Activated B cell treated with CpG ODN at 0.5 μM for 24 hours (primary cell): ENCODE results near the gene PDCD4. TPM values are rescaled to one million over a fixed set of nuclear protein-coding genes. Genes with fewer than 3 reads are reported as not detected.

Experiments
- ATAC-seq: fragments of 200-7000 bp; cut with Tn5 transposase; one replicate; pipeline ENCODE4 v1.10.0; 2021; ENCODE audit warnings: low read depth, mild to moderate bottlenecking, moderate library complexity
- CTCF ChIA-PET: fragments of 350-600 bp; sonication (Branson Sonifier 250); formaldehyde crosslinking; loops from one replicate; lab custom pipeline; 2021; ENCODE audit warnings: antibody characterized with exemption; lab: Charles Lee
- POLR2A ChIA-PET: fragments of 350-600 bp; sonication (Branson Sonifier 250); formaldehyde crosslinking; loops from one replicate; lab custom pipeline; 2021; ENCODE audit warnings: antibody characterized with exemption; lab: Charles Lee
- DNase-seq: peaks from one replicate; pipeline ENCODE4 v3.0.0; 2022
- H3K27ac Mint-ChIP-seq: one replicate; pipeline ENCODE4 v1.8.0; 2020; ENCODE audit warnings: mixed read lengths
- H3K27me3 Mint-ChIP-seq: one replicate; pipeline ENCODE4 v1.8.0; 2021; ENCODE audit warnings: mixed read lengths
- H3K36me3 Mint-ChIP-seq: one replicate; pipeline ENCODE4 v1.8.0; 2021; ENCODE audit warnings: low read depth, mixed read lengths
- H3K4me1 Mint-ChIP-seq: one replicate; pipeline ENCODE4 v1.8.0; 2021; ENCODE audit warnings: mixed read lengths
- H3K4me3 Mint-ChIP-seq: one replicate; pipeline ENCODE4 v1.8.0; 2020; ENCODE audit warnings: mild to moderate bottlenecking, mixed read lengths
- H3K9me3 Mint-ChIP-seq: one replicate; pipeline ENCODE4 v1.8.0; 2020; ENCODE audit warnings: mixed read lengths
- intact Hi-C: fragments of 100-400 bp; cut with micrococcal nuclease; formaldehyde crosslinking; loops from one replicate; pipeline ENCODE4 v1.15.1; 2024
- total RNA-seq: library from RNA; stranded (reverse); gene quantifications from 2 replicates; pipeline ENCODE4 v1.2.3, GENCODE V29; 2022
- TF ChIP-seq, protein P1 (sequence below): fragments of 200-600 bp; IDR thresholded peaks from one replicate; pipeline ENCODE4 v1.8.0; 2022; ENCODE audit warnings: antibody characterized with exemption, mild to moderate bottlenecking

PDCD4 gene
- total RNA-seq, 1 donor from 2014 or later = 143 TPM

DNA sequence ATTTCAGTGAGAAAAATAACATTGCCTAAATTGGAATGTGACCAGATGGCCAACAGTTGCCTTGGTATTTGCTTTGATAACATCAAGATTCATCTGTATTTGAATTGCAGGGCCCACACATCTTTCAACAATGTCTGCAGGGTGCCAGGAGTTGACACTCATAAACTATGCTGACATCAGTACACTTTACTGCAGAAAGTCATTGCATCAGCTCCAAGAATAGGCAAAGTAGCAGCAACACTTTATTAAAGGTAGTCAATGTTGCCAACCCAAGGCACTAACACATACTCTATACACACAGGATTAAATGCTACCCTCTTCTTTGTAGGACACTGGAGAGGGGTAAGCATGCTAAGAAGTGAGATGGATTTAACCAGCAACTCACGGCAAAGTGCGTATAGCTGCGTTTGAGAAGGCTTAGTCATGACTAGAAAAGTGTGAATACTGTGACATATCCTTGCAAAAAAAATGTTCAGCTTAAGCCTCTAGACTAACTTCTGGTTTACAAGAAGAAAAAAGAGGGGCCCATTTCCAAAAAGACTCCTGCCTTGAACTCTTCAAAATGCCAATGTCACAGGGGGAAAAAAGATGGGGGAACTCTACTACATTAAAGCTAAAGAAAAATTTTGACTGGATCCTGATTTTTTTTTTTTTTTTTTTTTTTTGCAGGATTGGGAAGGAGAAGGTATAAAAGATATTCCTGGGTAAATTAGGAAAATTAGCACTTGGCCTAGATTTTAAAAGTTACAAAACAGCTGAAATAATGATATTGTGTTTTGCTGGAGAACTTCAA is 45.0 kb downstream of the PDCD4 start:
- Mint-ChIP-seq H3K36me3 (peaks cover 29% of the 10 kb centered on the region), H3K4me1 (peaks cover 37% of the 10 kb centered on the region), H3K9me3 (no peaks in the 10 kb centered on the region), H3K27ac (no peak overlapping the region), H3K27me3 (no peaks in the 10 kb centered on the region), H3K4me3 (no peak overlapping the region)
- ChIA-PET POLR2A (interaction anchor here (0.6 to 2.6 kb wide), 5 partner anchors 12 to 621 kb away, joined by 6 to 17 read pairs (median 10); no protein-coding TSS in a partner anchor), CTCF (no interaction called here)
- no peak for ATAC-seq
- no peak for DNase-seq
- TF ChIP-seq, protein P1, sequence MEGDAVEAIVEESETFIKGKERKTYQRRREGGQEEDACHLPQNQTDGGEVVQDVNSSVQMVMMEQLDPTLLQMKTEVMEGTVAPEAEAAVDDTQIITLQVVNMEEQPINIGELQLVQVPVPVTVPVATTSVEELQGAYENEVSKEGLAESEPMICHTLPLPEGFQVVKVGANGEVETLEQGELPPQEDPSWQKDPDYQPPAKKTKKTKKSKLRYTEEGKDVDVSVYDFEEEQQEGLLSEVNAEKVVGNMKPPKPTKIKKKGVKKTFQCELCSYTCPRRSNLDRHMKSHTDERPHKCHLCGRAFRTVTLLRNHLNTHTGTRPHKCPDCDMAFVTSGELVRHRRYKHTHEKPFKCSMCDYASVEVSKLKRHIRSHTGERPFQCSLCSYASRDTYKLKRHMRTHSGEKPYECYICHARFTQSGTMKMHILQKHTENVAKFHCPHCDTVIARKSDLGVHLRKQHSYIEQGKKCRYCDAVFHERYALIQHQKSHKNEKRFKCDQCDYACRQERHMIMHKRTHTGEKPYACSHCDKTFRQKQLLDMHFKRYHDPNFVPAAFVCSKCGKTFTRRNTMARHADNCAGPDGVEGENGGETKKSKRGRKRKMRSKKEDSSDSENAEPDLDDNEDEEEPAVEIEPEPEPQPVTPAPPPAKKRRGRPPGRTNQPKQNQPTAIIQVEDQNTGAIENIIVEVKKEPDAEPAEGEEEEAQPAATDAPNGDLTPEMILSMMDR = no peak
- intact Hi-C loops = no loop called here

DNA sequence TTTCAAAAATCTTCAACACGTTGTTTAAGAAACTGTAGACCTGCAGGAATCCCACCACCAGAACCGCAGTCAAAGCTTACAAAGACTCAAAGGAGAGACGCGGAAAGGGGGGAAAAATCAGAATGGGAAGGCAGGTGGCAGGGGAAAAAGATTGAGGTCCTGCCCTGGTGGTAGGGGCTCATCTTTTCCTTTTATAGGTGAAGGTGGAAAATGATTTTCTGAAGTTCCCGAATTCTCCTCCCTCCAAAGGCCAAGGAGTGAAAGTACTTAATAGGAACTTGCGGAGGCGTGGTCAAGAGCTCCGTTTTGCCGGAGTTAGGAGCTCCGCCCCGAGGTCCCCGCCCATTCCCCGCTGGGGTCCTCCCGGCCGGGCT is 46.5 kb downstream of the PDCD4 start:
- ATAC-seq (no peak), DNase-seq (no peak)
- ChIA-PET POLR2A (interaction anchor here (0.6 to 2.9 kb wide), 17 partner anchors 10 to 613 kb away, joined by 3 to 27 read pairs (median 5); partner anchors contain the start of genes PDCD4 and SMNDC1), CTCF (interaction anchor here (0.6 to 1.5 kb wide), 3 partner anchors 27 to 793 kb away, joined by 3 to 5 read pairs (median 3); no protein-coding TSS in a partner anchor)
- Mint-ChIP-seq H3K9me3 (no peaks in the 10 kb centered on the region), H3K36me3 (peaks cover 25% of the 10 kb centered on the region), H3K4me1 (peaks cover 45% of the 10 kb centered on the region), H3K4me3 (peak overlapping the region; percentile 99), H3K27me3 (no peaks in the 10 kb centered on the region), H3K27ac (peak overlapping the region; percentile 99)
- intact Hi-C loops = loop anchor here (1.0 to 2.0 kb wide), 6 partner anchors 115 to 995 kb away; partner anchors contain the start of genes DUSP5, SMC3 and XPNPEP1
- TF ChIP-seq, protein P1 = no peak

DNA sequence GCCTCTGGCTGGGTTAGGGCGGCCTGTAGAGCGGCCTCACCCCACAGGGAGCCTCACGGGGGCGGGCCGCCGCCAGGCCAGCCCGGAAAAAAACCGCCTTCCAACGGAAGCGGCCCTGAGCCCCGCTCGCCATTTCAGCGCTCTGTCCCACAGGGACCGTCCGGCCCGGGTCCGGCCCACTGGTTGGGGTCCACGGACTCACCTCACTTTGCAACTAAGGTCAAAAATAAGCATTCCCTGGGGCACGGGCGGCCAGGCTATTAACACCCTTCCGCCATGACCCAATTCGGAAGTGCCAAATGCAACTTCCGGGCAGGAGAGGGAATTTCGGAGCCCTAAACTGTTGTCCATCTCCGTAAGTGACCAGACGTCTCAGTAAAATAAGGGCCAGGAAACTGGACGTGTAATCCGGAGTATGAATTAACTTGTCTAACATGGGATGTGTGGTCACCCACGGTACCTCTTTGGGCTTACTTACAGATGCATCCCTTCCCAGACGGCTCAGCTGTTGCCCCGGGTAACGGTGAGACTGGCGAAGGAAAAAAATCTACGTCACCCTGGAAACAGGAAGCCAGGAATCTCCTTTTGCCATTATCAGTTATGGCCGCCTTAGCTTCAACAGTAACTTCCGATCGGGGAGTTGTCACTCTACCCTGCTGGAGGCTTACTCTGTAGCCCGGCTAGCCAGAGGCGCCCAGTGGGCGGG is 47.1 kb downstream of the PDCD4 start, which contains the start of gene BBIP1:
Gene BBIP1 (minus strand): TSS at position 538 of the 706 bp plus-strand sequence. CDS start 1,023 bp downstream, outside the sequence.
- peaks cover 25% of the 10 kb centered on the region for H3K36me3 Mint-ChIP-seq
- POLR2A ChIA-PET = interaction anchor here (0.6 to 2.9 kb wide), 41 partner anchors 8 to 1528 kb away, joined by 3 to 27 read pairs (median 4); partner anchors contain the start of genes PDCD4, SMNDC1, VTI1A and ZDHHC6

DNA sequence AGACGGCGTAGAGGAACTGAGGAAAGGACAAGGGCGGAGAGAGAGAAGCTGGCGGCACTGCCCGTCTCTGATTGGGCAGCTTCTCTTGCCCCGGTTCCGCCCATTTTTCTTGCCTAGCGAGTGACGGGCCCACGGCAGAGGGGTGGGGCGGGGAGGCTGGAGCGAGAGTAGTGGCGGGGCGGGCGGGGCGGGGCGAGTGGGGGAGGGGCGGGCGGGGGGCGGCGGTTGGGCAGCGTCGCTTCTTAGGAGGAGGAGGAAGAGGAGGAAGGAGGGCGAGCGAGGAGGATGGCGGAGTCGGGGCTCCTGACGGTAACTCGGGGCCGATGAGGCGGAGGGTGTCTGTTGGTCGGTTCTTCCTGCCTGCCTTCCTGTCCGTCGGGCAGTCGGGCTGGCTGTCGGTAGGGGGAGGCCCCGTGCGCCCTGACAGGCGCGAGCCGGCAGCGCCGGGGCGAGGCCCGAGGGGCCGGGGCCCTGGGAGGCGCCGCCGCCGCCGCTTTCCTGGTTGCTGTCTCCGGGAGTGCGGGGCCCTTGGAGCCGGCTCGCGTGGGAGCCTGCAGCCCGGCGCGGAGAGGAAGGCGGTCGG is 47.7 kb downstream of the PDCD4 start, which contains the start of gene SHOC2:
Gene SHOC2 (plus strand): TSS at position 256 of the 583 bp plus-strand sequence. CDS start 44,755 bp downstream, outside the sequence.
- Mint-ChIP-seq H3K27me3 (no peaks in the 10 kb centered on the region), H3K36me3 (peaks cover 29% of the 10 kb centered on the region), H3K4me3 (peak within 1 kb of the TSS; percentile 99), H3K27ac (peak within 1 kb of the TSS; percentile 99), H3K9me3 (no peaks in the 10 kb centered on the region), H3K4me1 (peaks cover 56% of the 10 kb centered on the region)
- TF ChIP-seq, protein P1 = no peak
- ChIA-PET POLR2A (interaction anchor here (0.6 to 2.9 kb wide), 36 partner anchors 9 to 1528 kb away, joined by 3 to 27 read pairs (median 5); partner anchors contain the start of genes PDCD4, SMNDC1, VTI1A and ZDHHC6), CTCF (interaction anchor here (1.5 kb wide), 1 partner anchor 115 kb away, joined by 5 read pairs; no protein-coding TSS in a partner anchor)
- DNase-seq = peak; percentile 86
- intact Hi-C loops = loop anchor here (1.0 to 2.0 kb wide), 9 partner anchors 47 to 997 kb away; partner anchors contain the start of genes DUSP5, SMC3 and XPNPEP1
- ATAC-seq = peak; percentile 23

More for the DNA sequence above, 47.1 kb downstream of the PDCD4 start, which contains the start of gene BBIP1:
- DNase-seq (peak; percentile 89), ATAC-seq (peak; percentile 84)
- Mint-ChIP-seq H3K4me3 (peak within 1 kb of the TSS; percentile 99), H3K9me3 (no peaks in the 10 kb centered on the region), H3K27ac (peak within 1 kb of the TSS; percentile 99), H3K27me3 (no peaks in the 10 kb centered on the region), H3K4me1 (peaks cover 51% of the 10 kb centered on the region)
- TF ChIP-seq, protein P1 = no peak
- intact Hi-C loops = loop anchor here (1.0 to 2.0 kb wide), 10 partner anchors 46 to 996 kb away; partner anchors contain the start of genes DUSP5, SMC3 and XPNPEP1
- CTCF ChIA-PET = interaction anchor here (1.0 to 1.5 kb wide), 2 partner anchors 26 to 115 kb away, joined by 3 to 5 read pairs; no protein-coding TSS in a partner anchor
